CD14-positive monocyte (primary cell): ENCODE data around the gene CYP26C1. TPM values are rescaled to one million over a fixed set of nuclear protein-coding genes. Genes with fewer than 3 reads are reported as not detected.

ENCODE experiments used
- DNase-seq, 3 donors: peaks; one replicate each; pipeline ENCODE4 v3.0.0-alpha.2; 2011 to 2022
- H2AFZ ChIP-seq: 2 replicates; pipeline ENCODE4 v1.6.0; 2012; ENCODE audit warnings: mild to moderate bottlenecking, low read depth, low read length, inconsistent platforms; ENCODE audit not compliant: insufficient read depth, poor library complexity, severe bottlenecking
- H3K27ac ChIP-seq, 2 donors: 1 replicate in 1 of 2; 2 replicates in 1 of 2; pipeline ENCODE4 v1.5.1; 2012 to 2013; ENCODE audit warnings: low read length in 2 of 2, control low read depth in 1 of 2, inconsistent platforms in 1 of 2, low read depth in 1 of 2, mild to moderate bottlenecking in 1 of 2
- H3K27me3 ChIP-seq, 2 donors: one replicate each; pipeline versions ENCODE4 v1.6.0 to v1.6.1; 2011 to 2013; ENCODE audit warnings: low read length in 2 of 2; ENCODE audit not compliant: control insufficient read depth in 2 of 2, insufficient read depth in 2 of 2
- H3K36me3 ChIP-seq, 2 donors: replicated peaks in 1 of 2; 1 replicate in 1 of 2; 2 replicates in 1 of 2; pipeline versions ENCODE4 v1.5.1 to v1.6.1; 2012 to 2013; ENCODE audit warnings: low read length in 2 of 2, control low read depth in 1 of 2, inconsistent platforms in 1 of 2, mild to moderate bottlenecking in 1 of 2; ENCODE audit not compliant: insufficient read depth in 2 of 2, control insufficient read depth in 1 of 2
- H3K4me1 ChIP-seq, 2 donors: 1 replicate in 1 of 2; 2 replicates in 1 of 2; pipeline versions ENCODE4 v1.5.1 to v1.6.1; 2012 to 2013; ENCODE audit warnings: low read length in 2 of 2, control low read depth in 1 of 2, inconsistent platforms in 1 of 2, mild to moderate bottlenecking in 1 of 2, moderate library complexity in 1 of 2; ENCODE audit not compliant: insufficient read depth in 2 of 2, control insufficient read depth in 1 of 2
- H3K4me2 ChIP-seq: replicated peaks from 2 replicates; pipeline ENCODE3; 2012; ENCODE audit warnings: low read length, moderate library complexity, mild to moderate bottlenecking; ENCODE audit not compliant: poor library complexity, severe bottlenecking; ENCODE audit errors: extremely low read depth
- H3K4me3 ChIP-seq, 3 experiments: fragments of 200-600 bp in 1 of 3; sonication (generic) in 1 of 3; replicated peaks in 1 of 3; 1 replicate in 2 of 3; 2 replicates in 1 of 3; pipeline ENCODE4 v1.5.1; 2011 to 2013; ENCODE audit warnings: low read length in 3 of 3, mild to moderate bottlenecking in 3 of 3, control low read depth in 2 of 3, low read depth in 2 of 3, inconsistent platforms in 1 of 3, moderate library complexity in 1 of 3
- H3K79me2 ChIP-seq: 2 replicates; pipeline ENCODE4 v1.6.0; 2012; ENCODE audit warnings: mild to moderate bottlenecking, control low read depth, inconsistent platforms, low read length, moderate library complexity; ENCODE audit not compliant: insufficient read depth
- H3K9ac ChIP-seq: 2 replicates; pipeline ENCODE4 v1.6.0; 2017; ENCODE audit warnings: low read length, mild to moderate bottlenecking; ENCODE audit not compliant: insufficient read depth, poor library complexity, severe bottlenecking
- H3K9me3 ChIP-seq, 2 donors: replicated peaks in 1 of 2; 1 replicate in 1 of 2; 2 replicates in 1 of 2; pipeline versions ENCODE4 v1.5.1 to v1.6.1; 2012 to 2013; ENCODE audit warnings: low read length in 2 of 2, control low read depth in 1 of 2; ENCODE audit not compliant: control insufficient read depth in 1 of 2, insufficient read depth in 1 of 2
- H4K20me1 ChIP-seq: 2 replicates; pipeline ENCODE4 v1.6.0; 2012; ENCODE audit warnings: mild to moderate bottlenecking, low read length, control low read depth, moderate library complexity; ENCODE audit not compliant: insufficient read depth
- H3K27ac Mint-ChIP-seq, 7 donors: one replicate each; pipeline ENCODE4 v1.8.0; 2020; ENCODE audit warnings: mild to moderate bottlenecking in 7 of 7, mixed read lengths in 7 of 7, moderate library complexity in 6 of 7, inconsistent platforms in 2 of 7
- H3K27me3 Mint-ChIP-seq, 3 donors: one replicate each; pipeline ENCODE4 v1.8.0; 2021 to 2022; ENCODE audit warnings: low read depth in 3 of 3, mild to moderate bottlenecking in 3 of 3, mixed read lengths in 3 of 3, moderate library complexity in 3 of 3, inconsistent platforms in 1 of 3
- H3K36me3 Mint-ChIP-seq, 2 donors: one replicate each; pipeline ENCODE4 v1.8.0; 2020; ENCODE audit warnings: mixed read lengths in 2 of 2, inconsistent platforms in 1 of 2, mild to moderate bottlenecking in 1 of 2
- H3K4me1 Mint-ChIP-seq: one replicate; pipeline ENCODE4 v1.8.0; 2020; ENCODE audit warnings: mild to moderate bottlenecking, mixed read lengths
- H3K4me3 Mint-ChIP-seq, 2 donors: one replicate each; pipeline ENCODE4 v1.8.0; 2020; ENCODE audit warnings: mild to moderate bottlenecking in 2 of 2, mixed read lengths in 2 of 2, moderate library complexity in 1 of 2
- H3K9me3 Mint-ChIP-seq, 7 donors: one replicate each; pipeline ENCODE4 v1.8.0; 2020 to 2022; ENCODE audit warnings: mixed read lengths in 7 of 7, mild to moderate bottlenecking in 6 of 7, moderate library complexity in 6 of 7, inconsistent platforms in 2 of 7
- WGBS: methylation state at CpG from one replicate; pipeline ENCODE4 v1.1.5; 2013; ENCODE audit warnings: missing lambda C conversion rate; ENCODE audit not compliant: insufficient coverage; 5-methylcytosine and 5-hydroxymethylcytosine counted together
- intact Hi-C, 2 donors: fragments of 100-400 bp; cut with micrococcal nuclease; formaldehyde crosslinking; loops; one replicate each; pipeline versions ENCODE4 v1.15.0 to v1.15.1; 2023
- polyA plus RNA-seq, 3 donors: library from polyadenylated mRNA; depleted of rRNA in 1 of 3; unstranded in 2 of 3; stranded (reverse) in 1 of 3; fragments of 300-500 nt in 2 of 3; fragments of >200 nt in 1 of 3; fragmentation: Illumina TruSeq in 2 of 3; gene quantifications; 1 replicate in 2 of 3; 2 replicates in 1 of 3; pipeline ENCODE4 v1.2.3, GENCODE V29; 2012 to 2021
- TF ChIP-seq, protein P1 (sequence below): fragments of 200-600 bp; IDR thresholded peaks from one replicate; pipeline ENCODE4 v1.8.0; 2022; ENCODE audit warnings: antibody characterized with exemption, mild to moderate bottlenecking

Gene CYP26C1
- polyA plus RNA-seq, 3 donors = not detected

DNA sequence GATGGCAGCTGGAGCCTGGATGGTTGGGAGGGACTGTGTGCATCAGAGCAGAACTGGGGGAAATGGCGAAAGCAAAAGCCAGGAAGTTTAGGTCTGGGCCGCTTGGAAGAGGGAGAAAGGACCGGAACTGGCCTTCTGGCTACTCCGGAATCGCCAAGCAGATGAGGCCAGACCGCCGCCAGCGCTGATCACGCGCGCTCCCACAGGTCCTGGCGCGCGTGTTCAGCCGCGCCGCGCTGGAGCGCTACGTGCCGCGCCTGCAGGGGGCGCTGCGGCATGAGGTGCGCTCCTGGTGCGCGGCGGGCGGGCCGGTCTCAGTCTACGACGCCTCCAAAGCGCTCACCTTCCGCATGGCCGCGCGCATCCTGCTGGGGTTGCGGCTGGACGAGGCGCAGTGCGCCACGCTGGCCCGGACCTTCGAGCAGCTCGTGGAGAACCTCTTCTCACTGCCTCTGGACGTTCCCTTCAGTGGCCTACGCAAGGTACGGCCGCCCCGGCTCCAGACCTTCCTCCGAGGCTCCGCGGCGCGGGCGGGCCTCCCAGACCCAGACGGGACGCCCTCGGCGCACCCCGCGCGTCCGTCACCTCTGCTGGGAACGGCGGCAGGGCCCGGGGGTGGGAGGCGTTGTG is 2.0 kb downstream of the CYP26C1 start:
- WGBS = under 1% methylated on average over 68 of the region's 68 CpGs
- no peaks in the 10 kb centered on the region for H3K79me2 ChIP-seq
- peaks cover 19% of the 10 kb centered on the region for H4K20me1 ChIP-seq
- no peak overlapping the region for H3K27ac Mint-ChIP-seq
- peak overlapping the region; percentile 43 for H3K4me2 ChIP-seq
- peak overlapping the region; percentile 70 to 92 for H3K4me3 Mint-ChIP-seq
- peaks cover 22% of the 10 kb centered on the region for H3K4me1 Mint-ChIP-seq
- no peak overlapping the region for H3K9ac ChIP-seq
- peaks cover 28 to 35% of the 10 kb centered on the region in 2 donors for H3K36me3 Mint-ChIP-seq
- H3K9me3 ChIP-seq = peaks cover 0 to 48% of the 10 kb centered on the region in 2 donors
- TF ChIP-seq, protein P1, sequence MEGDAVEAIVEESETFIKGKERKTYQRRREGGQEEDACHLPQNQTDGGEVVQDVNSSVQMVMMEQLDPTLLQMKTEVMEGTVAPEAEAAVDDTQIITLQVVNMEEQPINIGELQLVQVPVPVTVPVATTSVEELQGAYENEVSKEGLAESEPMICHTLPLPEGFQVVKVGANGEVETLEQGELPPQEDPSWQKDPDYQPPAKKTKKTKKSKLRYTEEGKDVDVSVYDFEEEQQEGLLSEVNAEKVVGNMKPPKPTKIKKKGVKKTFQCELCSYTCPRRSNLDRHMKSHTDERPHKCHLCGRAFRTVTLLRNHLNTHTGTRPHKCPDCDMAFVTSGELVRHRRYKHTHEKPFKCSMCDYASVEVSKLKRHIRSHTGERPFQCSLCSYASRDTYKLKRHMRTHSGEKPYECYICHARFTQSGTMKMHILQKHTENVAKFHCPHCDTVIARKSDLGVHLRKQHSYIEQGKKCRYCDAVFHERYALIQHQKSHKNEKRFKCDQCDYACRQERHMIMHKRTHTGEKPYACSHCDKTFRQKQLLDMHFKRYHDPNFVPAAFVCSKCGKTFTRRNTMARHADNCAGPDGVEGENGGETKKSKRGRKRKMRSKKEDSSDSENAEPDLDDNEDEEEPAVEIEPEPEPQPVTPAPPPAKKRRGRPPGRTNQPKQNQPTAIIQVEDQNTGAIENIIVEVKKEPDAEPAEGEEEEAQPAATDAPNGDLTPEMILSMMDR = peak; percentile 49
- H3K36me3 ChIP-seq = peaks cover 7 to 24% of the 10 kb centered on the region in 2 donors
- H3K27me3 Mint-ChIP-seq = peaks cover 74 to 81% (median 74%) of the 10 kb centered on the region in 3 donors
- intact Hi-C loops = no loop called here
- peaks cover 8 to 18% of the 10 kb centered on the region in 2 donors for H3K4me1 ChIP-seq
- no peak overlapping the region for H3K27ac ChIP-seq
- H3K9me3 Mint-ChIP-seq = peaks cover 0 to 13% (median 9%) of the 10 kb centered on the region in 7 donors
- peak in 2 of 3 donors; percentile 4 to 23 for DNase-seq
- H3K4me3 ChIP-seq = peak overlapping the region in 1 of 3 experiments; percentile 47
- H3K27me3 ChIP-seq = peaks cover 54 to 76% of the 10 kb centered on the region in 2 donors
- H2AFZ ChIP-seq = no peak overlapping the region

DNA sequence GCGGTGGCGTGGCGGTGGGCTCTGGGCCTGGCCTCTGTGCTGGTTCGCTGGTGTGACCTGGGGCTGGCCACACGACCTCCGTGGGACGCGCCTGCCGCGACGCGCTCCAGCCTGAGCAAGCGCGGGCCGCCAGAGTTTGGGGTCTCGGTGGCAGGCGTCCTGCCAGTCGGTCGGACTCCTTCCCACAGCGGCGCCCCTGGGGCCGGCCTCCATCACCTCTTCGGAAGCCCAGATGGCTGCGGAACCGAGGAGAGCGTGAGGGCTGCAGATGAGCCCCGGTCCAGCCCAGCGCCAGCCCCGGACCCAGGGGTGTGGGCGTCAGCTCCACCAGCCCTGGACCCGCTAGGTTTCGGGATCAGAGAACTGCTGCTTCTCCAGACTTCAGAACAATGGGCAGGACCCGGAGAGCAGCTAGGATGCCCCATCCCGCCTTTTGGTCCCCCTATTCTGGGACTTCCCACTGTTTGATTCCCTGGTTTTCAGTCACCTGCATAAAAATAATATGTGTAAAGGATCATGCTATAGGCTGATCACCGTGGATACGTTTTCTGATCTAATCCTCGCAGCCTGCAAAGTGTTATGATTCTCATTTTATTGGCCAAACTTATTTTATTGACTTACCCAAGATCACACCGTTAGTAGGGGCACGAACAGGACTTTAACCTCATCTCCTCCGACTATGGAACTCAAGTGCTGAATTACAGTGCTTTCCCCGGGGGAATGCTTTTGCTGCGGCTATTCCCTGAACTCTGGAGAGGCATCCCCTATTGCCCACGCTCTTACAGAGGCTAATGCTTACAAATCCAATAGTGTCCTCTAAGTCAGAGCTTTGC is 2.8 kb downstream of the CYP26C1 start:
- intact Hi-C loops = no loop called here
- WGBS = 19% methylated on average over 39 of the region's 43 CpGs
- H3K4me1 ChIP-seq = peaks cover 8 to 18% of the 10 kb centered on the region in 2 donors
- TF ChIP-seq, protein P1 = no peak
- H3K9me3 ChIP-seq = peaks cover 0 to 50% of the 10 kb centered on the region in 2 donors
- H3K4me3 ChIP-seq = no peak overlapping the region
- H3K4me1 Mint-ChIP-seq = peaks cover 22% of the 10 kb centered on the region
- H3K4me3 Mint-ChIP-seq = peak overlapping the region in 1 of 2 donors; percentile 54
- H3K9ac ChIP-seq = no peak overlapping the region
- no peak overlapping the region for H2AFZ ChIP-seq
- H3K4me2 ChIP-seq = no peak overlapping the region
- H3K27ac Mint-ChIP-seq = no peak overlapping the region
- H4K20me1 ChIP-seq = peaks cover 19% of the 10 kb centered on the region
- H3K9me3 Mint-ChIP-seq = peaks cover 0 to 15% (median 9%) of the 10 kb centered on the region in 7 donors
- H3K36me3 ChIP-seq = peaks cover 0 to 17% of the 10 kb centered on the region in 2 donors
- no peaks in the 10 kb centered on the region for H3K79me2 ChIP-seq
- peaks cover 81 to 89% (median 82%) of the 10 kb centered on the region in 3 donors for H3K27me3 Mint-ChIP-seq
- H3K27ac ChIP-seq = no peak overlapping the region
- H3K27me3 ChIP-seq = peaks cover 61 to 83% of the 10 kb centered on the region in 2 donors
- peaks cover 22 to 29% of the 10 kb centered on the region in 2 donors for H3K36me3 Mint-ChIP-seq
- no peak for DNase-seq
